Neuronal stem cell (in vitro differentiated cells): ENCODE data around the gene ABCA7.
A peak's percentile ranks its signal among the peaks of the same experiment; 100 is the strongest.

ENCODE experiments used
- DNase-seq: peaks from one replicate; pipeline ENCODE4 v3.0.0-alpha.2; 2013; ENCODE audit warnings: low spot score
- H2AFZ ChIP-seq: one replicate; pipeline ENCODE4 v1.6.1; 2013; ENCODE audit warnings: mild to moderate bottlenecking, low read length, inconsistent platforms
- H2AK5ac ChIP-seq: 2 replicates; pipeline ENCODE4 v1.6.1; 2013; ENCODE audit warnings: low read depth, mild to moderate bottlenecking, inconsistent platforms, low read length, moderate library complexity, mixed read lengths
- H2BK120ac ChIP-seq: 2 replicates; pipeline ENCODE4 v1.6.1; 2013; ENCODE audit warnings: low read depth, mild to moderate bottlenecking, inconsistent platforms, low read length, moderate library complexity, mixed read lengths
- H2BK12ac ChIP-seq: one replicate; pipeline ENCODE4 v1.6.1; 2013; ENCODE audit warnings: low read length, inconsistent platforms
- H2BK15ac ChIP-seq: 2 replicates; pipeline ENCODE4 v1.6.1; 2013; ENCODE audit warnings: mild to moderate bottlenecking, low read length, inconsistent platforms, mixed read lengths
- H2BK5ac ChIP-seq: one replicate; pipeline ENCODE4 v1.6.1; 2013; ENCODE audit warnings: inconsistent platforms, mild to moderate bottlenecking, low read length, moderate library complexity
- H3K14ac ChIP-seq: one replicate; pipeline ENCODE4 v1.6.1; 2013; ENCODE audit warnings: low read length, inconsistent platforms
- H3K18ac ChIP-seq: 2 replicates; pipeline ENCODE4 v1.6.1; 2013; ENCODE audit warnings: low read length, inconsistent platforms
- H3K23ac ChIP-seq: 2 replicates; pipeline ENCODE4 v1.6.1; 2013; ENCODE audit warnings: low read depth, mild to moderate bottlenecking, mixed read lengths, low read length, inconsistent platforms; ENCODE audit not compliant: poor library complexity
- H3K27ac ChIP-seq: replicated peaks from 3 replicates; pipeline ENCODE4 v1.5.1; 2013; ENCODE audit warnings: low read length, inconsistent platforms
- H3K27me3 ChIP-seq, 3 experiments: 2 replicates each; pipeline ENCODE4 v1.6.1; 2013; ENCODE audit warnings: low read length in 3 of 3, mild to moderate bottlenecking in 2 of 3, inconsistent platforms in 1 of 3, low read depth in 1 of 3, mixed read lengths in 1 of 3, moderate library complexity in 1 of 3; ENCODE audit not compliant: control insufficient read depth in 3 of 3, insufficient read depth in 3 of 3
- H3K36me3 ChIP-seq, 2 donors: replicated peaks in 1 of 2; 2 replicates each; pipeline ENCODE4 v1.6.1; 2013; ENCODE audit warnings: low read length in 2 of 2; ENCODE audit not compliant: control insufficient read depth in 2 of 2, insufficient read depth in 2 of 2
- H3K4ac ChIP-seq: 2 replicates; pipeline ENCODE4 v1.6.1; 2013; ENCODE audit warnings: inconsistent platforms, mild to moderate bottlenecking, low read length, moderate library complexity
- H3K4me1 ChIP-seq, 2 donors: 1 replicate in 1 of 2; 2 replicates in 1 of 2; pipeline ENCODE4 v1.6.1; 2013; ENCODE audit warnings: low read length in 2 of 2, low read depth in 1 of 2; ENCODE audit not compliant: control insufficient read depth in 2 of 2, insufficient read depth in 1 of 2
- H3K4me2 ChIP-seq: one replicate; pipeline ENCODE4 v1.6.1; 2013; ENCODE audit warnings: mild to moderate bottlenecking, low read length, inconsistent platforms; ENCODE audit not compliant: insufficient read depth, poor library complexity, severe bottlenecking
- H3K4me3 ChIP-seq, 2 donors: 2 replicates each; pipeline ENCODE4 v1.5.1; 2013; ENCODE audit warnings: low read length in 2 of 2, mild to moderate bottlenecking in 2 of 2, inconsistent platforms in 1 of 2, moderate library complexity in 1 of 2
- H3K79me1 ChIP-seq: one replicate; pipeline ENCODE4 v1.6.1; 2013; ENCODE audit warnings: low read depth, mild to moderate bottlenecking, inconsistent platforms, low read length, moderate library complexity
- H3K9ac ChIP-seq: one replicate; pipeline ENCODE4 v1.6.1; 2013; ENCODE audit warnings: mild to moderate bottlenecking, low read depth, low read length, inconsistent platforms; ENCODE audit not compliant: poor library complexity
- H3K9me3 ChIP-seq, 2 donors: replicated peaks in 1 of 2; 2 replicates each; pipeline versions ENCODE3 to v1.6.1; 2013; ENCODE audit warnings: low read length in 2 of 2, mild to moderate bottlenecking in 2 of 2, inconsistent platforms in 1 of 2, low read depth in 1 of 2, mixed read lengths in 1 of 2, moderate library complexity in 1 of 2; ENCODE audit not compliant: control insufficient read depth in 2 of 2, insufficient read depth in 1 of 2
- H4K8ac ChIP-seq: one replicate; pipeline ENCODE4 v1.6.1; 2013; ENCODE audit warnings: low read depth, mild to moderate bottlenecking, inconsistent platforms, low read length, moderate library complexity
- H4K91ac ChIP-seq: one replicate; pipeline ENCODE4 v1.6.1; 2013; ENCODE audit warnings: low read length, low read depth, mild to moderate bottlenecking, inconsistent platforms; ENCODE audit not compliant: poor library complexity
- WGBS, 2 donors: extraction: QIAGEN DNeasy Blood & Tissue Kit; methylation state at CpG; one replicate each; pipeline ENCODE4 v1.1.7; 2013; ENCODE audit warnings: missing lambda C conversion rate in 2 of 2, mixed read lengths in 1 of 2; ENCODE audit not compliant: insufficient read length in 2 of 2, insufficient replicate concordance in 1 of 2; ENCODE audit errors: extremely low coverage in 2 of 2; 5-methylcytosine and 5-hydroxymethylcytosine counted together

Gene ABCA7

DNA sequence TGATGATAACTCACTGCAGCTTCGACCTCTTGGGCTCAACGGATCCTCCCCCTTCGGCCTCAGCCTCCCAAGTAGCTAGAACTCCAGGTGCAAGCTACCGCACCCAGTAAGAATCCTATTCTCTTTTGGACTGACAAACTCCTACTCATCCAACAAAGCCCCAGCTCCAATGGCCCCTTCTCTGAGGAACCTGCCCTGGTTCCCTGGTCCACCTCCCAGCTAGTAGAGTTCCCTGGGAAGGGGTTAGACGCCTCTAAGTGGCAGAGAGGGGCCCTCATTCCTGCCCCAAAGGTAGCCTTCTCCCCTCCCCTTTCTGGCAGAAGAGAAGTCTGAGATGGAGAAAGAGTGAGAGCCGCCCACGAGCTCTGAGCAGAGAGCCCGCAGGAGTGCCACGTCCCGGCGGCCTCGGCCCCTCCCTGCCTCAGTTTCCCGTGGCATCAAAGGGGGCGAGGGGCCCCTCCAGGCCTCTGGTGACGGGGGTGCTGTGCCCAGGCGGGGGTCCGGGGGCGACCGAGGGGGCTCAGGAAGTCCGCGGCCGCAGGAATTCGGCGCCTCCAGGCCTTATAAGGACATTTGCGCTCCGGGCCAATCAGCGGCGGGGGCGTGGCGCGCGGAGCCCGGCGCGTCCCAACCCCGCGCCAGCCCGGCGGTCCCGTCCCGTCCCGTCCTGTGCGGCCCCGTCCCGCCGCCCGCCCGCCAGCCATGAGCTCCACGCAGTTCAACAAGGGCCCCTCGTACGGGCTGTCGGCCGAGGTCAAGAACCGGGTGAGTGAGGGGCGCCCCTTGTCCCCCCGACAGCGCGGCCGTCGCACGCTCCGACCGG is 13.7 kb upstream of the ABCA7 start, which contains the start of gene CNN2:
CNN2 (plus strand) TSS at position 649 of the 823 bp plus-strand sequence; CDS start at position 703, 54 bp downstream.
- Histone ChIP-seq H3K9me3 (no peaks in the 10 kb centered on the region), H3K9ac (peak within 1 kb of the TSS; percentile 88), H4K91ac (no peak within 1 kb of the TSS), H3K4me2 (peak within 1 kb of the TSS; percentile 81), H3K27ac (peak within 1 kb of the TSS; percentile 93), H3K14ac (peak within 1 kb of the TSS; percentile 63), H3K4me3 (peak within 1 kb of the TSS; percentile 97 to 99), H2BK5ac (peak within 1 kb of the TSS; percentile 4), H3K79me1 (peaks cover 10% of the 10 kb centered on the region), H3K36me3 (peaks cover 7 to 14% of the 10 kb centered on the region in 2 donors), H2BK15ac (peak within 1 kb of the TSS; percentile 85), H2AFZ (peak within 1 kb of the TSS; percentile 95), H3K27me3 (no peaks in the 10 kb centered on the region), H3K4ac (no peak within 1 kb of the TSS), H4K8ac (peak within 1 kb of the TSS; percentile 43), H3K4me1 (peaks cover 5 to 11% of the 10 kb centered on the region in 2 donors), H2BK12ac (peak within 1 kb of the TSS; percentile 97), H3K23ac (peak within 1 kb of the TSS; percentile 75), H3K18ac (peak within 1 kb of the TSS; percentile 97), H2BK120ac (peak within 1 kb of the TSS; percentile 99), H2AK5ac (peak within 1 kb of the TSS; percentile 96)
- no CpG with 5 or more reads among the region's 63 CpGs for WGBS, 2 donors
- peak; percentile 83 for DNase-seq

DNA sequence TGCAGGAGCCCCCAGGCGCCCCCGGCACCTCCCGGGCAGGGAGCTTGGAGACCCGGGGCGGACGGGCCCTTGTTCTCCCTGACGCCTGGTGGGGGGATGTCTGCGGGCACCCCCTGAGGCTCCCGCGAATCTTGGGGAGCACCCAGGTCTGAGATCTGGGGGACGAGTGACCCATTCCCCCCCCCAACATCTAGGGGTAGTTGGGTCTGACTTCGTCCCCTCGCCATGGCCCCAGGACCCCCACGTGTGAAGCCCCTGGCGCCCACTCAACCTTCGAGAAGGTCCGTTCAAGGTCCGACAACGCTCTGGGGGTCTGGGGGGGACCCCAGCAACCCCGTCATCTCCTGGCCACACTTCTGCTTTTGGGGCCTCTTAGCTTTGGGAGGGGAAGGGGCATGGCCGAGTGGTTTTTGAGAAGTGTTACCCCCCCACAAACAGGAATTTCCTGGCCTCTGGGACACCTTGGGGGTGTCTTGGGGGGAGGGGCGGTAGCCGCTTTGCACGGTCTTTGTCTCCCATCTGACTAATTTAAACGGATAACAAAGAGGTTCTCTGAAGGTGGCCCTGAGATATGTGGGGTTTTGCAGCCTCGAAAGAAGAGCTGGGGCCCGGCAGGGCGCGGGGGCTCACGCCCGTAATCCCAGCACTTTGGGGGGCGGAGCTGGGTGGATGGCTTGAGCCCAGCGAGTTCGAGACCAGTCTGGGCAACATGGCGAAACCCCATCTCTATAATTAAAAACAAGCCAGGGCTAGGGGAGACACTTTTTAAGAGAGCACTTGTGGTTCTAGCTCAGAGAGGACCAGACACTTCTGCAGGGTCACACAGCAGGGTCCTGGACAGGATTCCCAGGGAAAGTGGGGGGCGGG is 12.9 kb upstream of the ABCA7 start:
- Histone ChIP-seq H3K36me3 (peaks cover 7 to 19% of the 10 kb centered on the region in 2 donors), H2AK5ac (peak overlapping the region; percentile 96), H3K4ac (no peak overlapping the region), H3K4me2 (peak overlapping the region; percentile 81), H3K79me1 (peaks cover 10% of the 10 kb centered on the region), H4K8ac (peak overlapping the region; percentile 43), H3K4me3 (peak overlapping the region; percentile 97 to 99), H3K14ac (peak overlapping the region; percentile 63), H2BK5ac (peak overlapping the region; percentile 4), H3K18ac (peak overlapping the region; percentile 97), H3K23ac (peak overlapping the region; percentile 75), H3K9me3 (no peaks in the 10 kb centered on the region), H2AFZ (peak overlapping the region; percentile 95), H3K9ac (peak overlapping the region; percentile 88), H3K27me3 (no peaks in the 10 kb centered on the region), H2BK15ac (peak overlapping the region; percentile 85), H3K27ac (peak overlapping the region; percentile 93), H3K4me1 (peaks cover 5 to 11% of the 10 kb centered on the region in 2 donors), H2BK12ac (peak overlapping the region; percentile 97), H4K91ac (no peak overlapping the region), H2BK120ac (peak overlapping the region; percentile 99)
- WGBS, 2 donors = no CpG with 5 or more reads among the region's 36 CpGs
- peak; percentile 57 for DNase-seq

DNA sequence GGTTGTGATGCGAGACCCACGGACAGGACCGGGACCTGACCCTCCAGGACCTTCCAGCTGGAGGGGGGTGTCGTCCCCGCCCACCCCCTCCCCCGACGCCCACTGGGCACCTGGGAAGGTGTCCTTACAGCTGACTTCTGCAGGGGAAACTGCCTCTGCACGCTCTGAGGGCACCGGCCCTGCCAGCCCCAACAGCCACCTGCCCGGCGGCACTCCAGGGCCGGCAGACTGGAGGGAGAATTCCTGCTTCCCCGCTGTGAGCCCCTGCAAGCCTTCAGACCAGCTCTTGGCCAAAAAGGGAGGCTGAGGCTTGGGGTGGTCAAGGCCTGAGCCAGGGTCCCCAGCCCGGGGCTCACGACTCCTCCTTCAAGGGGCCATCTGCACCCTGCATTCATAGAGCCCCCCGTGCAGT is 12.3 kb upstream of the ABCA7 start:
- Histone ChIP-seq H2AK5ac (peak overlapping the region; percentile 96), H2BK12ac (peak overlapping the region; percentile 82)
- no CpG with 5 or more reads among the region's 16 CpGs for WGBS, 2 donors

More for the DNA sequence above, 12.3 kb upstream of the ABCA7 start:
- H3K23ac ChIP-seq = peak overlapping the region; percentile 38
- H2AFZ ChIP-seq = no peak overlapping the region
- H3K4me2 ChIP-seq = peak overlapping the region; percentile 81
- H3K9me3 ChIP-seq = no peaks in the 10 kb centered on the region
- peak overlapping the region; percentile 40 for H2BK15ac ChIP-seq
- H3K27ac ChIP-seq = peak overlapping the region; percentile 93
- no peak overlapping the region for H3K4ac ChIP-seq
- H3K4me3 ChIP-seq = peak overlapping the region; percentile 97 to 99
- H4K91ac ChIP-seq = peak overlapping the region; percentile 89
- H4K8ac ChIP-seq = no peak overlapping the region
- H3K9ac ChIP-seq = peak overlapping the region; percentile 90
- DNase-seq = no peak
- peaks cover 12% of the 10 kb centered on the region for H3K79me1 ChIP-seq
- peaks cover 13 to 26% of the 10 kb centered on the region in 2 donors for H3K36me3 ChIP-seq
- H3K18ac ChIP-seq = peak overlapping the region; percentile 78
- H3K4me1 ChIP-seq = peaks cover 5 to 11% of the 10 kb centered on the region in 2 donors
- H3K14ac ChIP-seq = peak overlapping the region; percentile 25
- peak overlapping the region; percentile 56 for H2BK120ac ChIP-seq
- peaks cover 0 to 2% (median 0%) of the 10 kb centered on the region in 3 experiments for H3K27me3 ChIP-seq
- H2BK5ac ChIP-seq = peak overlapping the region; percentile 4
